Measurements from ENCODE around the gene MRPS18B.
"Not testable (repeated sequence)": the region's sequence is repeated elsewhere in the genome, so short reads cannot be mapped to it uniquely, and the experiment has no call there.

Gene MRPS18B

GRCh38 chr6:30644769-30645168 lies 27.1 kb downstream of the MRPS18B start:
- DNase-seq: no peak

- no peak for DNase-seq
These were observed 28.3 kb downstream of the MRPS18B start for GRCh38 chr6:30645989-30646388.

- peak; percentile 76 for DNase-seq
These were observed 29.0 kb downstream of the MRPS18B start, which contains the start of gene C6orf136 for GRCh38 chr6:30646450-30647241. Gene C6orf136, plus strand, starts transcription at chr6:30647133. Its CDS starts 99 bp downstream, at chr6:30647232.

GRCh38 chr6:30647242-30648116 lies 29.8 kb downstream of the MRPS18B start:
- DNase-seq: no peak

- no peak for DNase-seq
These were observed 33.5 kb downstream of the MRPS18B start for GRCh38 chr6:30651143-30651542.

- DNase-seq: no peak
These were observed 37.4 kb downstream of the MRPS18B start for GRCh38 chr6:30654798-30655742.

GRCh38 chr6:30655743-30656094 lies 38.1 kb downstream of the MRPS18B start:
- no peak for DNase-seq

- no peak for DNase-seq
These were observed 38.9 kb downstream of the MRPS18B start for GRCh38 chr6:30656513-30656912.

- no peak for DNase-seq
These were observed 39.8 kb downstream of the MRPS18B start for GRCh38 chr6:30657454-30657853.

GRCh38 chr6:30657922-30658321 lies 40.3 kb downstream of the MRPS18B start:
- not testable (repeated sequence) for DNase-seq

GRCh38 chr6:30664994-30665767 lies 47.5 kb downstream of the MRPS18B start:
- no peak for DNase-seq

- not testable (repeated sequence) for DNase-seq
These were observed 48.7 kb downstream of the MRPS18B start for GRCh38 chr6:30666300-30666699.

- DNase-seq: no peak
These were observed 53.3 kb downstream of the MRPS18B start for GRCh38 chr6:30670760-30671527.

GRCh38 chr6:30672445-30673253 lies 55.0 kb downstream of the MRPS18B start, which contains the start of gene DHX16:
Gene DHX16, minus strand, starts transcription at chr6:30673006. Its CDS starts 165 bp downstream, at chr6:30672841.
- peak; percentile 97 for DNase-seq
